Astrocyte of the cerebellum (primary cell): ENCODE measurements around the gene GNB1L.

Experiments
- DNase-seq: peaks from one replicate; pipeline ENCODE4 v3.0.0-alpha.2; 2011; ENCODE audit warnings: low read depth
- H3K4me3 ChIP-seq: 2 replicates; pipeline ENCODE4 v1.5.1; 2011; ENCODE audit warnings: mild to moderate bottlenecking, low read depth, low read length, moderate library complexity
- CTCF ChIP-seq: IDR thresholded peaks from 2 replicates; pipeline ENCODE4 v1.5.1; 2012; ENCODE audit warnings: low read length, low read depth, moderate library complexity, mild to moderate bottlenecking; ENCODE audit errors: missing control alignments
- in situ Hi-C: cut with HindIII; loops from 2 replicates; pipeline ENCODE4 v1.10.0; 2017; ENCODE audit warnings: low sequenced_read_pairs

The GNB1L gene

GRCh38 chr22:19888131-19888746 is 33.6 kb upstream of the GNB1L start:
- DNase-seq, result no peak
- TF ChIP-seq CTCF, result no peak
- in situ Hi-C loops, result no loop called here
- no peak overlapping the region for H3K4me3 ChIP-seq

GRCh38 chr22:19887256-19887985 is 32.7 kb upstream of the GNB1L start:
- in situ Hi-C loops, result no loop called here
- TF ChIP-seq CTCF, result no peak
- no peak for DNase-seq
- H3K4me3 ChIP-seq, result no peak overlapping the region

- in situ Hi-C loops, result no loop called here
- peak; percentile 8 for DNase-seq
- no peak for TF ChIP-seq CTCF
- H3K4me3 ChIP-seq, result no peak overlapping the region
Observed at GRCh38 chr22:19886605-19887255, 32.1 kb upstream of the GNB1L start.

- in situ Hi-C loops, result no loop called here
- no peak overlapping the region for H3K4me3 ChIP-seq
- no peak for TF ChIP-seq CTCF
- DNase-seq, result no peak
Observed at GRCh38 chr22:19885841-19886592, 31.3 kb upstream of the GNB1L start.

- no peak for TF ChIP-seq CTCF
- no peak overlapping the region for H3K4me3 ChIP-seq
- in situ Hi-C loops, result no loop called here
Observed at GRCh38 chr22:19884954-19885751, 30.5 kb upstream of the GNB1L start.

More at GRCh38 chr22:19884954-19885751, 30.5 kb upstream of the GNB1L start:
- no peak for DNase-seq
